Globus pallidus (tissue), 1 donor: ENCODE measurements around the gene TMEM94.

ENCODE experiments used
- DNase-seq: peaks from one replicate; pipeline ENCODE4 v3.0.0-alpha.2; 2015; ENCODE audit warnings: low spot score

The TMEM94 gene

DNA sequence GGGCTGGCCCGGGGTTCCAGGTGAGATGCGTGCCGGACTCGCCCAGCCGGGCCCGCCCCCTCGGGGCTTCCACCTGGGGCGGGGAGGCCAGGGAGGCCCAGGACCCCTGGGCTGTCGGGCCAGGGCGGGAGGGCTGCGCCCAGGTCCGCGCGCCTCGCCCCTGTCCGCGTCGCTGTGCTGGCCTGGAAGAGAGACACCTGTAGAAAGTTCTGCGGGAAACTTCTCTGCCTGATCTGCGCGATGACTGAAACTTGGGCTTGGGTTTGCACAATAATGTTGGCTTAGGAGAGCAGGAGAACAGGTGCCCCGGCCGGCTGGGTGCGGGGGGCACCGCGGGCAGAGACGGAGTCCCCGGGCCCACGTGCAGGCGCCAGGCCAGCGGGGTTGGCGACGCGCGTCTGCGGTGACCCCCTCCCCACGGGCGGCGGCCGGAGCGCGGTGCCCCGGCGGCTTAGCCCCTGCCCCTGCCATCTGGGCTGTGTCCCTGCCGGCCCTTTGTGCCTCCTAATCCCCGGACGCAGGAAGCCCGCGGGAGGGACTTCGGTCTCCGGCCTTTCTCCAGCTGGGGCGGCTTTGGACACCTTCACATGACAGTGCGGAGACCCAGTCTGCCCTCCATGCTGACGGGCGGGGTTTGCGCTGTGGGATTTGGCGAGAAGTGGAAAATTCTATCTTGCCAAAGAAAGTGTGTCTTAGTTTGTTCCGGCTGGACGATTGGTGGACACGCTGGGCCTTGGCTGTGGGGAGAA, 69.5 kb downstream of the TMEM94 start:
- no peak for DNase-seq

DNA sequence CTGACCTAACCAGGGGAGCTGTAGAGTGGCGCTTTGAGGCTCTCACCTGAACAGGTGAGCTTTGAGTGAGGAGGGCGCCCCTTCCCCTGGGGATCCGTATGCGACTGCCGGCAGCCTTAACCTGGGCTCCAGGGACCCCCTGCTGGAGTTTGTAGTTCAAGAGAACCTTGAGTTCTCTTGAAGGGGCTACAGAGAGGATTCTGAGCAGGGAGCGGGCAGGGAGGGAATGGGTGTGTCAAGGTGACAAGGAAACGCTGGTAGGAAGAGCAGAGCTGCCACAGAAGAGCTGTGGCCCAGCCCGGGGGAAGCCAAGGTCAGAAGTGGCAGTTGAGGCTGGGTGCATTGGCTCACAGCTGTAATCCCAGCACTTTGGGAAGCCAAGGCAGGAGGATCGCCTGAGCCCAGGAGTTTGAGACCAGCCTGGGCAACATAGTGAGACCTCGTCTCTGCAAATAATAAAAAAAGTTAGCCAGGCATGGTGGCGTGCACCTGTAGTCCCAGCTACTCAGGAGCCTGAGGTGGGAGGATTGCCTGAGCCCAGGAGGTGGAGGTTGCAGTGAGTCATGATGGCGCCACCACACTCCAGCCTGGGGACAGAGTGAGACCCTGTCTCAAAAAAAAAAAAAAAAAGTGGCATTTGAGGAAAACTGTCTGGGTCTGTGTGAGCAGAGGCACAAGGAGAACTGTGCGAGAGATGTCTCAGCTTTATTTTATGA, 70.3 kb downstream of the TMEM94 start:
- DNase-seq = no peak

GRCh38 chr17:75530837-75531720, 74.6 kb downstream of the TMEM94 start:
- no peak for DNase-seq

GRCh38 chr17:75531721-75532072, 75.3 kb downstream of the TMEM94 start:
- no peak for DNase-seq

- no peak for DNase-seq
These were observed 78.7 kb downstream of the TMEM94 start for GRCh38 chr17:75535119-75535537.

- no peak for DNase-seq
These were observed 79.4 kb downstream of the TMEM94 start for GRCh38 chr17:75535871-75536270.

GRCh38 chr17:75536366-75536765, 79.9 kb downstream of the TMEM94 start:
- no peak for DNase-seq

DNA sequence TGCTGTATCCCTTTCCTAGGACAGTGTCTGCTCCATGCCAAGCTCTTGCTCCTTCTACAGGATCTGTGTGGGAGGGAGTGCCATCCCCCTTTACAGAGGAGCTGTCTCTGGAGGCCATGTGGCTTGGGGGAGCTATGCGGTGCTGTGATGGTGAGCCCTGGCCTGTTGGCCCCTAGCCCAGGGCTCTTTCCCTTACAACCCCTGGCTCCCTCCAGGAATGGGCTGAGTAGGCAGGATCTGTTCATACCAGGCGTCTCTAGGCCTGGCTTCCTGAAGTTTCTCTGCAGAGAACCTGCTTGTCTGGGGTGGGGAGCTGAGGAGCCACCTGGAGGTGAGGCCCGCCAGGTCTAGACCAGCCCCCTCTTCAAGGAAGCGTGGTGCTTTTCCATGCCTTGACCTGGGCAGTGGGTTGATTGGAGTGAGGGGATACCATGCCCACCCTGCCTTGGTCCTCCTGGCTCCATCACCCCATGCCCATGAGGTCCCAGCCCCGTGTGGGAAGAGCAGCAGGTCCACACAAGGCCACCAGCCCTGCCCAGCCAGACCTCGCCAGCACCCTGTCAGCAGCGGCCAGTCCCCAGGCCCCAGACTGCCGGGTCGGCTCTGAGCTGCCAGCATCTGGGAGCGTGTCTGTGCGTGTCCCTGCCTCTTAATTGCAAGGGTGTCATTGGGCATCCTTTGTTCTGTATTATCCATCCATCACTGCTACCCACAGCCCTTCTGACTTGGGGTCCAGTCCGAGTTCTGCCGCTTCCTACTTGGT, 83.7 kb downstream of the TMEM94 start:
- no peak for DNase-seq

- no peak for DNase-seq
These were observed 84.6 kb downstream of the TMEM94 start for GRCh38 chr17:75540923-75541503.

- no peak for DNase-seq
These were observed 85.8 kb downstream of the TMEM94 start for GRCh38 chr17:75542229-75542628.

- no peak for DNase-seq
These were observed 86.4 kb downstream of the TMEM94 start for GRCh38 chr17:75542728-75543336.

DNA sequence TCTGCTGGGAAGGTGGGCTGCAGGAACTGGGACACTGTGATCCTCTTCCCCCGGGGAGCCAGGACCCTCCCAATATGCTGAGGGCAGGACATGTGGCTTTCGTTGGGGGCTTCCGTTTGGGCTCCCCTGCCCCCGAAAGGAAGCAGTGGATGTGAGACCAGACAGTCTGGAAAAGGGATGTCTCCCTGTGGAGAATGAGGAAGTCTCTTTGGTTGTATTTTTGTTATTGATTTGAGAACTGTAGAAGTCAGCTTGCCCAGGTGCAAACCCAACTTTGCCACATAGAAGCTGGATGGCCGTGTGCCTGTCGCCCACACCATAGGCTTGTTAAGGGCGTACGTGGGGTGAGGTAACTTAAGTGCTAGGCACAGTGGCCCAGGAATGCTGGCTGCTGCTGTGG, 87.8 kb downstream of the TMEM94 start:
- no peak for DNase-seq

DNA sequence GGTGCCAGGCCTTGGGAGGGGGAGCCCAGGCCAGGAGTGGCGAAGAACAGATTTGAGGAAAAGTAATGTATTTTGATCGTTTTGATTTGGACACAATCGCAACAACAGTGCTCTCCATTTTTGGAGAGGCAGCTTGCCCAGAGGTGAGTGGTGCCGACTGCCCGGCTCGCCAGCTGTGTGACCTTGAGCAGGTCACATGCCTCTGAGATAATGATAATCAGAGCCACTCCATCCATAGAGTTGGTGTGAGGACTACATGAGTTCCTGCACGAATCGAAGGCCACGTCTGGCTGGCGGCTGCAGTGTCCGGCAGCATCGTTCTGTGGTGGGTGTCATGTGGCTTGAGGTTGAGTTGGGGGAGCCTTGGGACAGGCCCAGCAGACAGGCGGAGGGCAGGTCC, 89.7 kb downstream of the TMEM94 start:
- DNase-seq = no peak

GRCh38 chr17:75547091-75547490, 90.7 kb downstream of the TMEM94 start:
- DNase-seq = no peak

GRCh38 chr17:75548813-75549212, 92.4 kb downstream of the TMEM94 start:
- no peak for DNase-seq
